ENCODE results near the gene BRMS1.
A peak's percentile ranks its signal among the peaks of the same experiment; 100 is the strongest.
"Not testable (repeated sequence)": the region's sequence is repeated elsewhere in the genome, so short reads cannot be mapped to it uniquely, and the experiment has no call there.

BRMS1 gene

DNA sequence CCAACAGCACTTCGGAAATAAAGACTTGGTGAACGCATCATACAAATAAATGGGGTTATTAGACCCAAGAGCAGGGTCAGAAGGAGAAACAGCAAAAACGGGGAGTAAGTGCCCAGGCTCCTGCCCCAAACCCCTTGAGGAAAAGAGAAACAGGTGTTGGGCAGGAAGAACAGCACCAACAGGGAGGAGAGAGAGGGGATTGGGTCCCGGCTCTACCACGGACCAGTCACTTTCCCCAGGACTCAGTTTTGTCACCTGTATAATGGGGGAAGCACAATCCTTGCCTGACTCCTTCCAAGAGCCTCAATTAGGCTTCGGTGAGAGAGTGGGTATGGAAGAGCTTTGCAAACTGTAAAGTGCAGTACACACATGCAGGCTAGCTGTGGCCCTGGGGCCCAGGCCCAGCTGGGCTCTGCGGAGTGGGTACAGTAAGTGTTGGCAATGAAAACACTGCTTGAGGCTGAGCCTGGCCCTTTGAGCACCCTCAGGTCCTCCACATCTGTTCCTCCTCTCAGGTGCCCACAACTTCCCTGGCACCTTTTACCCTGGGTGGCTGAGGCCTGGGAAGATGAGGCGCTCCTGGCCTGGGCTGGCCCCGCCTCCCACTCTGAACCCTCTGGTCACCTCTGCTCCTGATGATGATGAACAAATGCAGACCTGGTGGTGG, 17.7 kb upstream of the BRMS1 start:
- no peak for FAIRE-seq

DNA sequence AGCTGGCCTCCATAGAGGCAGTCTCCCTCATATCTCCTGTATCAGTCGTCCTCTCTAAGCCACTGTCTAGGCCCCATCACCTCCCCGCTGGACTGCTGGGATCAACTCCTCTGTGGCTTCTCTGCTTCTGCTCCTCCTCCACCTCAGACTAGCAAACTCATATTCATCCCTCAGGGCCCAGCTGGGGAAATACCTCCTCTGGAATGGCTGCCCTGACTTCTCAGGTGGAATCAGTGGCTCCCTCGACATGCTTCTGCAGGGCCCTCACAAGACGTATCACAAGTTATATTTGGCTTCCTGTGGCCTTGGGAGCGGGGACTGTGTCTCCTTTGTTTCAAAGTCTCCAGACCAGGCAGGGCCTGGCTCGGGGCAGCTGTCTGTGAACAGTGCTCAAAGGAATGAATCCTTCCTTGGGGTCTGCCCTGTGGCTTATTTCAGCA, 16.6 kb upstream of the BRMS1 start:
- no peak for FAIRE-seq

DNA sequence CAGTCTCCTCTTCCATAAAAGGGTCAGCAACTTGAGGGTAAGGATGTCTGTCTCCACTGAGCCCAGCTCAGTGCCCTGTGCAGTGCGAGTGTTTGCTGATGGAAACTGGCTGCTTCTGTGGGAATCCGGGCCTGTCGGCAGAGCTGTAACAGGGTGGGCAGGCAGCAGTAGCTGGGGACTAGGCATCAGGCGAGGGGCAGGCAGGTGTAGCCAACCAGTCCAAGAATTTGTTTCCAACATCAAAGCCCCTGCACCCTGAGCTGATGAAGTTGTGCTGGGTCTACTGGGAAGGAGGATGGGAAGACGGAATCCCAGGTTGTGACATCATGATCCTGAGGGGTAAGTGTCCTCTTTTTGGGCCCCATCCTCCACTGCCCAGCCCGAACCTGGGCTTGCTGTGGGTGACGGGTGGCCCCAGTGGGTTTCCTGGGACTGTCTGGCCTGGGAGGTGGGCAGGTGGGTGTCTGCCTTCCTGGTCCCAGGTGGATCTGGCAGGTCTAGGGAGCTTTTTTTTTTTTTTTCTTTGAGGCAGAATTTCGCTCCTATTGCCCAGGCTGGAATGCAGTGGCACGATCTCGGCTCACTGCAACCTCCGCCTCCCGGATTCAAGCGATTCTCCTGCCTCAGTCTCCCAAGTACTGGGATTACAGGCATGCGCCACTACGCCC, 15.6 kb upstream of the BRMS1 start:
- FAIRE-seq: no peak

DNA sequence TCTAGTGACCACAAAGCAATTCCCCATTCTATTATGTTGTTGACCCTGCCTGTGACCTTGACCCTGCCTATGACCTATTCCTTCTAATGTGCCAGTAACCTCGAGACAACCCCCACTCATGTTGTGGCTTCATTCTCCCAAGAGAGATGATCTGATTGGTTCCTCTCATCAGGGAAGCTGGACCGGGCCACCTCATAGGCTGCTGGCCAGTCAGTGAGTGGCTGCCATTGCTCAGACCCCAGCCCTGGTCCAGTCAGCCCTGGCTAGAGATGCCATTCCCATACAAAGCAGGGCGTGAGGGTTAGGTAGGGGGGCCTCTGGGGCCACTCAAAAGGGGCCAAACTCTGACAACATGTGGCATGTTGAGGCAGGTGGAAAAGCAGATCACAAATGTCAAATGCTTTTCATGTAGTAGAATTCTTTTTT, 14.8 kb upstream of the BRMS1 start:
- FAIRE-seq: no peak

DNA sequence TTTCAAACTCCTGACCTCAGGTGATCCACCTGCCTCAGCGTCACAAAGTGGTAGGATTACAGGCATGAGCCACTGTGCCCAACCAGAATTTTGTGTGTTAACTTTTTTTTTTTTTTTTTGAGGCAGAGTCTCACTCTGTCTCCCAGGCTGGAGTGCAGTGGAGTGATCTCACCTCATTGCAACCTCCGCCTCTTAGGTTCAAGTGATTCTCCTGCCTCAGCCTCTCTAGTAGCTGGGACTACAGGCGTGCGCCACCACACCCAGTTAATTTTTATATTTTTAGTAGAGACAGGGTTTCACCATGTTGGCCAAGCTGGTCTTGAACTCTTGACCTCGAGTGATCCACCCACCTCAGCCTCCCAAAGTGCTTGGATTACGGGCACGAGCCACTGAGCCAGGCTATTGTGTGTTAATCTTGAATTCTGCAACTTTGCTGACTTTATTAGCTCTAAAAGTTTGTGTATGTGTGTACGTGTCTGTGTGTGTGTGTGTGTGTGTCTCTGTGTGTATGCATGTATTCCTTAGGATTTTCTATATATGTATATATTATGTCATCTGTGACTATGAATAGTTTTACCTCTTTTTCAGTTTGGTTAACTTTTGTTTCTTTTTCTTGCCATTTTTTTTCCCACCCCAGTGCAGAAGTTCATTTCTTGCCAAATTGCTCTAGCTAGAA, 5.8 kb upstream of the BRMS1 start:
- FAIRE-seq: not testable (repeated sequence)

DNA sequence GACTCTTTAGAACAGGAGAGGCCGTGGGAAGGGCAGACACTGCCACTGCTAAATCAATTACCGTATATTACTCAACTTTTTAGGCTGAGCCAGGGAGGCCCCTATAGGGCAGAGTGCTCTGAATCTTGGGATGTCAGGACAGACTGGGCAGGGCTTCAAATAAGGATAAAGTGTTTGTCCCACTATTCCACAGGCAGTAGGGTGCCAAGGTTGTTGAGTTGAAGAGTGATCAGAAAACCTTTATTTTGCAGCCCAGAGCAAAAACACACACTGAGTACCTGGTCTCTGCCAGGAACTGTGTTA, 4.1 kb upstream of the BRMS1 start:
- FAIRE-seq: no peak

DNA sequence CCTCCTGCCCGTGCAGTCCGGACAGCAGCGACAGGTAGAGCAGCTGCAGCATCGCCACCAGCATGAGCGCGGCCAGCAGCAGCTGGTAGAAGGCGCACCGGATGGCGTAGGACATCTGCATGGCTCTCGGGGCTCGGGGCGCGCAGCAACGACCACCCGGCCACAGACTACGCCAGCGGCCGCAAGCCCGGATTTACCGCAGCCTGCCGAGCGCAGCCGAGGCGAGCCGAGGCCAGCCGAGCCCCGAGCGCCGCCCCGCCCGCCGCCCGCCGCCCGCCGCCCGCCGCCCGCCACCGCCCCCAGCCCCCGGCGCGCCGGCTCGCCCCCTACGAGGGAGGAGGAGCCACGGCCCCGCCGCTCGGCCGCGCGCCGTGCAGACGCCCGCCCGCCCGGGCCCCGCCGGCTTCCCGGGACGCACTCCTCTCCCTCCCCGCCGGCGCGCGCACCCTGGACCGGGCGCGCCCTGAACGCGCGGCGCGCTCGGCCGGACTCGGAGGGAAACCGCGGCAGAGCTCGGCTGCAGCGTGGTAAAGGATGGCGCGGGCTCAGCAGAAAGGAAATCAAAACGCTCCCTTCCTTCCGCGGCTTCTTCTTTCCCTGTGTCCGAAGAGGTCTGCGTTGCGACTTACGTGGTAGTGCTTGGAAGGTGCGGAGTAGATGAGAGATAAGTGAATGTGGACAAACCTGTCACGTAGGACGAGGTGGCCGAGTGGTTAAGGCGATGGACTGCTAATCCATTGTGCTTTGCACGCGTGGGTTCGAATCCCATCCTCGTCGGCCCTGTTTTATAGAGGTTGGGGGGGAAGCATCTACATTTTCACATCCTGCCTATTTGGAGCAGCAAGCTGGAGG, 2.7 kb upstream of the BRMS1 start, which contains the start of gene B4GAT1:
B4GAT1 (minus strand) TSS at position 205 of the 852 bp plus-strand sequence; CDS start at position 121, 84 bp downstream.
- FAIRE-seq: no peak

DNA sequence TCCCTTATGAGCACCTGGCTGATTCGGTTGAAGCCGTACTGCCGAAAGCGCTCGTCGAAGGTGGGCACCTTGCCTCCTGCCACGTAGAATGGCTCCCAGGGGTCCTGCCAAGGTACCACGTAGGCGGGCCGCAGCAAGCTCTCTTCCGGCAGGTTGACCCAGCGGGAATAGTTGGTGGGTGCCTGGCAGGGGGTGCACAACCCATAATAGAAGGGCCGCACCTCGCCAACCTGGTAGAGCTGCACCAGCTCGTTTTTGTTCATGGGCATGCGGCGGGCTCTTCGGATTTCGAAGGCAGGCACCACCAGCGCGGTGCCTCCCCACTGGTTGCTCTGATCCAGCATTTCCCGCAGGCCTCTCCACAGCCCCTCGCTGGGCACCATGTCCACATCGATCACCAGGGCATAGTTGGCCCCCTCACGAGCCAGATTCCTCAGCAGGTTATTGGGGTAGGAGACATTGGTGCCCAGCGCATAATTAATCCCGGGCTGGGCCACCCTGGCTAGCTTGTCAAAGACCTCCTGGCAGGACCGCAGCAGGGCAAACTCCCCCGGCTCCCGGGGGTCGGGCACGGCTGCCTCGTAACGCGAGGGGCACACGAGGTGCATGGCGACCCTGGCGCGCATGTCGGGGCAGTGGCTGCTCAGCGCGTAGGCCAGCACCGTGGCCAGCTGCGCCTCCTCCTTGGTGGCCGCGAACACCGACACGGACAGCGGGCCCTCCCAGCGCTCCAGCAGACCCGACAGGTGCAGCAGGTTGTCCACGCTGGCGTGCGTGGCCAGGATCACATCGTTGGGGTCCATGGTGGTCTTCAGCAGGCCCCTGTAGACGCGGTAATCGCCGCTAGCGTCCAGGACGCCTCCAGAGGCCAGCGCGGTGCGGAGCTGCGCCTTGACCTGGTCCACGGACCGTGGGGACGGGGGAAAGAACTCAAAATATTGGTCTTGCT, 1.8 kb upstream of the BRMS1 start:
- no peak for FAIRE-seq

DNA sequence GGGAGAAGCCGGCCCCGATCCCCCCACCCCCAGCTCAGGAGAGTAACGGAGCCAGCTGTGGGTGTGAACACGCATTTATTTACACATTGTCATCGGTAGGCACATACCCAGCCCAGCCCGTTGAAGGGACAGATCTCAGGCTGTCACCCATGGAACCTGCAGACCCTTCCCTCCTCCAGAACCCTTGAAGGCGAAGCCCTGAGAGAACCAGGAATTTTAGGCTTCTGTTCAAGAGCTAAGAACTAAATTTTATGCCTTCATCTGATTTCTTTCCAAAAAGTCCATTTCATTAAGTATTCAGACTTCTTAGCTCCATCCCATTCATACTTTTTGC, 379 bp upstream of the BRMS1 start:
- FAIRE-seq: no peak

DNA sequence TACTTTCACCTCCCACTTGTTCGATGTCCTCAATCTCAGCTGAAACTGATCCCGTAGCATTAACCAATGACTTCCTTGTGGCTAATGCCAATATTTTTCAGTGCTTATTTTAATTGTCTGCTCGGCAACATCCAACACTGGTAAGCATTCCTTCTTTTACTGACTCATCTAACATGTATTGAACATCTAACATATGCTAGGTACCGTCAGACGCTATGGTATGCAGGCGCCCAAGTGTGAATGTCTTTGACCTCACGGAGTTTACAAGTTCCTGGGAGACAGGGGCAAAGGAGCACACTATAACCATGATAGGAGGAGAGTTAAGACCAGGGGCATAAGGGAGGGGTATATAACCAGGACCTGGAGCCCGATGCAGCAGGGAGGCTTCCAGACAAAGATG, 1.7 kb downstream of the BRMS1 start:
- FAIRE-seq: no peak

DNA sequence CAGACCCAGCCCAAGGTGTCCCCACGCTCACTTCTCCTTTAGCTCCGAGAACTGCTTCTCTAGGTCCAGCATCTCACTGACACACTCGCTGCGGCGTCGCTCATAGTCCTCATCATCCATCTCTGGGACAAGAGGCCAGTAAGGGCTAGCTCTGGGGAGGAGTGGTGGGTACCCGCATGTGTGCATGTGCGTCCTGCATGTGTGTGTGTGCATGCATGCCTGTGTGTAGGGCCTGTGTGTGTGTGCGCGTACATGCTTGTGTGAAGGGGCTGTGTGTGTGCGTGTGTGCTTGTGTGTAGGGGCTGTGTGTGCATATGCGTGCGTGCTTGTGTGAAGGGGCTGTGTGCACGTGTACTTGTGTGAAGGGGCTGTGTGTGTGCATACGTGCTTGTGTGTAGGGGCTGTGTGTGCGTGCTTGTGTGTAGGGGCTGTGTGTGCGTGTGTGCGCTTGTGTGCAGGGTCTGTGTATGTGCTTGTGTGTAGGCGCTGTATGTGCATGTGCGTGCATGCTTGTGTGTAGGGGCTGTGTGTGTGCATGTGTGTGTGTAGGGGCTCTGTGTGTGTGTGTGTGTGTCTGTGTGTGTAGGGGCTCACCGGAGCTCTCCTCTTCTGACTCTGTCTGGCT, 3.3 kb downstream of the BRMS1 start:
- FAIRE-seq: no peak

DNA sequence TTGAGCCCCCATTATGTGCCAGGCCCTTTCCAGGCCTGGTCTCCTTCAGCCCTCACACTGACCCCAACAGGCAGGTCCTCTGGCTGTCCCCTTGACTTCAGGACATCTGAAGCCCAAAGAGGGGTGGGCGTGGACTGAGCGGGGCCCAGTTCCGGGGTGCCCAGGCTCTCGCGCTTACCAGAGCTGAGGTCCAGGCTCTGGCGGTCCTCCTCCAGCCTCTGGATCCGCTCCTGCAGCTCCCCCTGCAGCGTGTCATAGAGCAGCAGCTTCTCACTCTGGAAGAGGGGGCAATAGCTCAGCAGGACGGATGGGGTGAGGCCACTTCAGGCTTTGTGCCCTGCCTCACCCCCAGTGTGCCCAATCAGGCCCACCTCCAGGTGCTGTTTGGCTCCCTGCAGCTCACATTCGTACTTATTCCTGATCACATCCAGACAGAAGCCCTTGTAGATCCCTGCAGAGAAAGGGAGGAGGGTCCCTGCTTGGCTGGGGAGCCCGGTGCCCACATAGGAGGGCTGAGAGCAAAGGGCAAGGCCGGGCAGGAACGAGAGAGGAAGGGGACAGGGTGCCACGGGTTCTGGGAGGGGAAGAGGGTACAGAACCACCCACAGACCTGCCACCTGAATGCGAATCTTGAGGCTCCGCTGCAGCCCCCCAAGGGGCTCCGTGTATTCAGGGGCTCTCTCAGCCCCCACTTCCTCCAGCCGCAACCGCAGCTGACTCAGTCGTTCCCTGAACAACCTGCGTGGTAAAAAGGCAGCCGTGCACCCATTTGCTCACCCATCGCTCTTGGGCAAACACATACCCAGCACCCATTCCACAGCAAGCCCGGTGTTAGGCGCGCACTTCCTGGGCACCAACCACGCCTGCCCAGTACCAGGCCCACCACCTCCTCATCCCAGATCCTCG, 4.1 kb downstream of the BRMS1 start:
- no peak for FAIRE-seq

DNA sequence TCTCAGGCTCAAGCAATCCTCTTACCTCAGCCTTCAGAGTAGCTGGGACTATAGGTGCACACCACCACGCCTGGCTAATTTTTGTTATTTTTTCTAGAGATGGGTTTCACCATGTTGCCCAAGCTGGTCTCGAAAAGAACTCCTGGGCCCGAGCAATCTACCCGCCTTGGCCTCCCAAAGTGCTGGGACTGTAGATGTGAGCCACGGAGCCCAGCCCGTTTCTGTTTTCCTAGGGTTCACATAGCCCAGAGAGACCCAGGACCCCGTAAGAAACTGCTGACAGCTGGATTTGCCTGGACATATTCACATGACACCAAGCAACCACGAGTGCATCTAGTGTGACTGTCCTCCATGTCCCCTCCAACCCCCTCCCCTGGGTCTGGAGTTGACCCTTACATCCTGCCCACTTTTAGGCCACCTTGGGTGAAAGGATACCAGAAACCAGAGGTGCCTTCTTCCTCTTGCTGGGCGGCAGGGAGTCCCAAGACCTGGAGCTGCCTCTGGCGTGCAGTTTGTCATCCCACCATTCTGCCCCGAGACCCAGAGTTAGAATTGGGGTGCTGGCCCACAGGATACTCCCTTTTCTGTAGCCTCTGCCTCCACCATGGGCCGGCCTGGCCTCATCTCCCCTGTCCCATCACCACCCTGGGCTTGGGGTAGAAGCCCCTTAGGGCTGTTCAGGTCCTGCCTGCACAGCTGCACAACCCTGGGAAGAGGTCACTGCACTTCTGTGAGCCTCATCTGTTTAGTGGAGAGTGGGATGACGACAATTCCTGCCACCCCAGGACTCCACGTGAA, 5.0 kb downstream of the BRMS1 start:
- FAIRE-seq: no peak

DNA sequence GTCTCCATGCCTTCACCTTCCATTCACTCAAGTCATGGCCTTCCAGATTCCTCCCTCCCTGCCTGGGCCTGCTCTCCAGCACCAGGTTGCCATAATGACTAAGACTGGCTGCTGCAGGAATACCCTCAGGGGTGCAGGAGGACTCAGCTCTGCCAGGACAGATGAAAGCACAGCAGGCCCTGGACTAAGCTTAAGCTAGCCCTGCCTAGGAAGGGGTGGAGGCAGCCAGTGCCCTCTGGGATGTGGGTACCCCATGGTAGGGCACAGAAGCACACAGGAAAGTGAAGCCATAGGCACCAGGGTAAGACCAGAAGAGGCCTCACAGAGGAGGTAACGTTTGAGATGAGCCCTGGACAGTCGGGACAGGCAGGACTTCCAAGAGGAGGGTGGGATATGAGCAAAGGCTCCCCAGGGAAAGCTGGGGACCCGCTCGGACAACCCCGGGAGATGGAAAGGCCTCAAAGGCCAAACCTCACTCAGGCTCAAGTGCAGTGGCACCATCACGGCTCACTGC, 5.7 kb downstream of the BRMS1 start:
- FAIRE-seq: no peak

DNA sequence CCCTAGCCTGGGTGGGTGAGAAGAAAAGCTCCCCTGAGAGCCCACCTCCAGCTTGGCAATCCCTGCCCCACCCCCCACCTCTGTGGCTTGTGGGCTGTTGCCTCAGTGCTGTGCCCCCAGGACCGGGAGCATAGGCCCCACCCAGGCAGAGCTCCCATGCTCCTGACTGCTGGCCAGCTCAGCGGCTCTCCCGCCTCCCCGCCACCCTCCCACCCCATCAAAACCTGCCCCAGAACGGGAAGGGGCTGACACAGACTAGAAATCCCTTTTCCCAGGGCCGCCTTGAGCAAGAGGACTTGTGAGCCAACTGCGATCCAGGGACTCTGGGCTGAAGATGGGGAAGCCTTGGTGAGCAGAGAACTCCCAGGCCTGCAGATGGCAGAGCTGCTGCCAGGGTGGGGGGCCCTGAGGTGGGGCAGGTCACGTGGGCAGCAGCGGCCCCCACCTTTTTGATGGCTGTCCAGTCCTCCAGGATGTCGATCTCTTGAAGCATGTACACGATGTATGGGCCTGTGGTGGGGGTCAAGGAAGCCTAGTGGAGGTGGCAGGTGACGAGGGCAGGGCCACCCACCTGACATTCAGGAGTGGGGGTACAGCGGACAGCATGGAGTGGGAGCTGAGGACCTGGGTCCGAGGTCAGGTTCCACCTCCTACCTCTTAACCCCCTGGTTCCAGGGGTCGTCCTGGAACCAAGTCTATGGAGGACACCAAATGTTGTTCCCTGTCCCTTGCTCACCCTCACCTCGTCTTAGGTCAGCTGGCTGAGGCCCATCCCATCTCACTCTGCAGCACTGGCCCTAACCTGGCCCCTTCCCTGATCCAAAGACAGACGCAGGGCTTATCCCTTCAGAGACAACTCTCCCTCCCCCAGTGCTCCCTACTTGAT, 6.4 kb downstream of the BRMS1 start:
- no peak for FAIRE-seq

DNA sequence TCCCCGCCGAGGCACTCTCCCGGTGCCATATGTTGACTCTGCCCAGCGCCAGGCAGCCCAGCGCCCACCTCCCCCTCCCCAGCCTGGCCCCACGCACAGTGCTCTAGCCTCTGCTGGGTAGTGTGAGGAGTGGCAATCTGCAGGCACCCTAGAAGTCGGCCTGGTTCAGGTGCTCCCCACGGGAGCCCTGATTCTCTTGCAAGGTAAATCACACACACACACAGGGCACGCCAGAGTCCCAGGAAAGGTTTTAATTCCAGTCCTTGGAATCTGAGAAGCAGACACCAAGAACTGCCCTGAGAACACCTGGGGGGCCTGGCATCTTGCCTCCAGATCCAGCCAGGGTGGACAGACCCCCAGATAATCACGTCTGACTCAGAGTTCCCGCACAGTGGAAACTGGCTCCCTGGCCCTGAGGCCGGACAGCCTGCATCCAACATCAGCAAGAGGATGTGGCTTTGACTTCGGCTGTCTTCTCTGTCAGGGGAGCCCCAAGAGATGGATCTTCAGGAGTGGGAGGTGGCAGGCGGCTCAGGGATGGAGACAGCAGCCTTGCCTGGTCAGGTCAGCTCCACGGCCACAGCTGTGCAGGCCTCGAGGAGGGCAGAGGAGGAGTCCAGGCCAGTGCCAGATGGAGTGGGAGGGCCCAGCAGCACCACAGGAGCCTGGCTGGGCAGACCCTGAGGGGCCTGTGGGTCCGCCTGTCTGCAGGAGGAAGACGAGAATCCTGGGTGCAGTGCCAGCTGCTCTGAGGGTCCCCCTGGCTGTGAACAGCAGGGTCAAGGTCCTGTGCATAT, 7.6 kb downstream of the BRMS1 start:
- FAIRE-seq: no peak

DNA sequence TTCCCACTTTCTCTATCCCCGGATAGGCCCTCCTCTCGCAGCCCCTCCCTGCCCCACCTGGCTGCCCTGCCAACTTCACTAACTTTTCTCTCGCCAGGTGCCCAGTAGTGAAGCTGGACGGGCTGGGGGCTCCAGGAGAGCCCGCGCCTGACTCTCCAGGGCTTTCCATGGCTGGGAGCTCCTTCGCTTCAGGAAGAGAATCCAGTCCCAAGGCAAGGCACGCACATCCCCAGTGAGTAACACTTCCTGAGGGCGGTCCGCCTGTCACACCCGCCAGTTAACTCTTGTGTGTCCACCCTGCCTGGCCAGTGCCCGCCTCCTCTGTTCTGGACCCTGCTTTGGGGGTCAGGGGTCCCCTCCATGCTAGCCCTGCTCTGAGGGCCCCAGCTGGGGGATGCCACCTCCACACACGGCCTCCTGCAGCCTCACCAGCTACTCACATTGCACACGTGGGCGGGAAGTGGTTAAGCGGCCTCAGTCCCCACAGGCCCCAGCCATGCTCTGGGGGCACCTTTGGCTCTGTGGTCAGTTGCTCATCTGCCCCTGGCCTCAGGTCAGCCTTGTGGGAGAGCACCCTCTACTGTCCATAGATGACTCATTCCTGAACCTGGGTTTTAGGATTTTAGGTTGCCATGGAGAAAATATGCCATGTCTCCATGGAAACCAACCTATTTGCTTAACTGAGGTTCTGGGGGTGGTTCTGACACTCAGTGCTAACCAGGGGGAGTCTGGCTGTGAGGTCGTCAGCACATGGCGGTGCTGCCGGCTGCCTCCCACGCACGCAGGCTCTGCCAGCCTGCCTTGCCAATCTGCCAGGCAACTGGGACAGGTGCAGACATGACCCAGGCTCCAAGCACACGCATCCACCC, 8.4 kb downstream of the BRMS1 start, which contains the start of gene RIN1:
RIN1 (minus strand) TSS at position 201 of the 869 bp plus-strand sequence; CDS start at position 169, 32 bp downstream.
- peak; percentile 89 for FAIRE-seq

All from TTC549 (cell line).